Measurements from ENCODE around the gene VARS2.
"Not testable (repeated sequence)": the region's sequence is repeated elsewhere in the genome, so short reads cannot be mapped to it uniquely, and the experiment has no call there.

The VARS2 gene

DNA sequence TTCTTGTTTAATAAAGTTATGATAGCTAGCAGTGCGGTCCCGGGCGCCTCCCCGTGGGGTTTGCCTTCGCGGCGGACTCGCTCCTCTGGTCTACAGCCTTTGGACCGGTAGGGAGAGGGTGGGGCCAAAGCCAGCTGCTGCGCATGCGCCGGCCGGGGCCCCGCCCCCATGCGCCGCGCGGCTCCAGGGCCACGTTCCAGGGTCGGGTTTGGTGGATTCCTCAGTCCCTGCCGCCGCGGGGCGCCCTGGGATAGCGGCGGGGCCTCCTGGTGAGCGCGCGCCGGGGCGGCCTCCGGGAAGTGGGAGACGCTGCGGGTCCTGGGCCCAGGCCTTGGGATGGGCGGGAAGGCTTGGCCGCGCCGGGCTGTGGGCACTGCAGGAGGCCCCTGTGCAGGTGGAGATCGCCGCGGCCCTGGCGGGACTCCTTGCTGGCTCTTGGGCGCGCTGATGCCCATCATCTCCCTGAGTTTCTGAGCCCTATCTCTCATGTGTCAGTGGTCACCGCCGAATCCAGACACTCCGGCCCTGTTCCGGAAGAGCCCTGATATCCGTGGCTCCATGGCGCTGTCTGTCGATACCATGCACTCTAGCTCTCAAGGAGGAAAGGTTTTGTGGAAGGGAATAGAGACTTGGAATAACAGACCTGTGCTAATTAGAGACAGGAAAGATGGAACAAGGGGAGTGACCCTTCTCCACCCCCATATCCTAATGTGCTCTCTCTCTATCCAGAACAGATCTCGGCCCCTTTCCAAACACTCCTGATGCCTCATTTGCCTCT, at the start of gene VARS2:
Gene VARS2, plus strand, starts transcription at position 163 of the 778 bp plus-strand sequence. Its CDS starts 599 bp downstream, at position 762.
- Mint-ChIP-seq H3K9me3 (no peaks in the 10 kb centered on the region), H3K27me3 (no peaks in the 10 kb centered on the region), H3K27ac (peak within 1 kb of the TSS; percentile 86), H3K4me1 (peaks cover 44% of the 10 kb centered on the region), H3K36me3 (peaks cover 58% of the 10 kb centered on the region), H3K4me3 (peak within 1 kb of the TSS; percentile 94)
- ATAC-seq, result peak; percentile 97

DNA sequence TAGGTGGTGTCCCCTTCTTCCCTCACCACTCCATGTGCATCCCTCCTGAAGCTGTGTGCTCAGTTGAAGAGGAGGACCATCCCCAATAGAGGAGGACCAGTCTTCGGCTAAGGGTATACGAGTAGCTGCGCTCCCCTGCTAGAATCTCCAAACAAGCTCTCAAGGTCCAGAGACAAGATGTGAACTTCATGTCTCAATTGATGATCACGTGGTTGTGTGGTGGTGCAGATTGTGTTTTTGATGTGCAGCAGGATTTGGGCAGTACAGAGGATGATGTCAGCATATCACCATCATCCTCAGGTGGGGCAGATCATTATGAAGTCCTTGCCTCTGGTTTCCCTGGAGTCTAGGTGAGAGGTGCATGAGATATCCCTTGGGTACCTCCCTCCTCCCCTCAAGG, 49.7 kb upstream of the VARS2 start:
- no peak overlapping the region for H3K4me3 Mint-ChIP-seq
- H3K4me1 Mint-ChIP-seq, result no peaks in the 10 kb centered on the region
- H3K9me3 Mint-ChIP-seq, result peaks cover 9% of the 10 kb centered on the region
- peaks cover 8% of the 10 kb centered on the region for H3K27me3 Mint-ChIP-seq
- no peak for ATAC-seq
- H3K27ac Mint-ChIP-seq, result no peak overlapping the region
- H3K36me3 Mint-ChIP-seq, result peaks cover 9% of the 10 kb centered on the region

DNA sequence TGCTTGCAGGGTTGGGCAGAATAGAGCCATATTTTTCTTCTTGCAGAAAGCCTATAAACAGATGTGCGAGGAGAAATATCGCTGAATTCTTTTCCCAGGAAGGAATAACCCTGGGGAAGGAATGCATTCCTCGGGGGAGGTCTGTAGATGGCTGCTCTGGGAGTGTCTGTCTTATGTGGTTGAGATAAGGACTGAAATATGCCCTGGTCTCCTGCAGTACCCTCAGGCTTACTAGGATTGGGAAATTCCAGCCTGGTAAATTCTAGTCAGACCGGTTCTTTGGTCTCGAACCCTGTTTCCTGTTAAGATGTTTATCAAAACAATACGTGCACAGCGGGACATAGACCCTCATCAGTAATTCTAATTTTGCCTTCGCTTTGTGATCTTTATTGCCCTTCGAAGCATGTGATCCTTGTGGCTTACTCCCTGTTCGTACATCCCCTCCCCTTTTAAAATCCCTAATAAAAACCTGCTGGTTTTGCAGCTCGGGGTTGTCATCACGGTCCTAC, 44.7 kb upstream of the VARS2 start:
- not testable (repeated sequence) for H3K4me3 Mint-ChIP-seq, H3K27ac Mint-ChIP-seq, ATAC-seq, H3K36me3 Mint-ChIP-seq, H3K4me1 Mint-ChIP-seq
- Mint-ChIP-seq H3K9me3 (peaks cover 20% of the 10 kb centered on the region), H3K27me3 (peaks cover 20% of the 10 kb centered on the region)

DNA sequence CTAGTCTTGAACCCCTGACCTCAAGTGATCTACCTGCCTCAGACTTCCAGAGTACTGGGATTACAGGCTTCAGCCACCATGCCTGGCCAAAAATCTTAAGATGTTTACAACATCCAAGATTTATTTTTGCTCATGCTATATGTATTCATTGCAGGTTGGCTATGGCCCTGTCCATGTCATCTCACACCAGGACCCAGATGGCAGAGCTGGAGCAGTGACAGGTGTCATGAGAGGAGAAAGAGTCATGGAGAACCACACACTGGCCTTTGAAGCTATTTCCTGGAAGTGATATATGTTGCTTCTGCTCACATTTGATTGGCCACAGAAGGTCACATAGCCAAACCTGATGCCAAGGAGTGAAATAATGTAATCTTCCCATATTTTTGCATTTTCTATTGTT, 43.5 kb upstream of the VARS2 start:
- Mint-ChIP-seq H3K27me3 (peaks cover 20% of the 10 kb centered on the region), H3K36me3 (peaks cover 7% of the 10 kb centered on the region), H3K4me3 (no peak overlapping the region), H3K27ac (no peak overlapping the region), H3K4me1 (no peaks in the 10 kb centered on the region), H3K9me3 (peaks cover 20% of the 10 kb centered on the region)
- no peak for ATAC-seq

DNA sequence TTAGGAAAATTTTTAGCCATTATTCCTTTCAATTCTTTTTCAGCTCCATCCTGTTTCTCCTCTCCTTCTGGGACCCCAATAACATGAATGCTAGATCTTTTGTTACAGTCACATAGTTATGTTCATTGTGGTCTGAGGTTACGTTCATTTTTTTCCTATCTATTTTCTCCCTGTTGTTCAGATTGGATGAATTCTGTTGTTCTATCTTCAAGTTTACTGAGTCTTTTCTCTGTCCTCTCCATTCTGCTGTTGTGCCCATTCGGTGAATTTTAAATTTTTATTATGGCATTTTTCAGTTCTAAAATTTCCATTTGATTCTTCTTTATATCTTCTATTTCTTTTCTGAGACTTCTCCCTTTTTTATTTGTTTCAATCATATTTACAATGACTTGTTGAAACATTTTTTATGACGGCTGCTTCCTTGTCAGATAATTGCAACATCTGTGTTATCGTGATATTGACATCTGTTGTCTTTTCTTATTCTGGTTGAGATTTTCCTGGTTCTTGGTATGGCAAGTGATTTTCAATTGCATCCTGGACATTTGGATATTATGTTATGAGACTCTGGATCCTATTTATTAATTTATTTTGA, 42.4 kb upstream of the VARS2 start:
- H3K4me3 Mint-ChIP-seq, result no peak overlapping the region
- no peak for ATAC-seq
- no peaks in the 10 kb centered on the region for H3K4me1 Mint-ChIP-seq
- H3K27me3 Mint-ChIP-seq, result peaks cover 20% of the 10 kb centered on the region
- H3K9me3 Mint-ChIP-seq, result peaks cover 20% of the 10 kb centered on the region
- no peak overlapping the region for H3K27ac Mint-ChIP-seq
- H3K36me3 Mint-ChIP-seq, result peaks cover 7% of the 10 kb centered on the region

DNA sequence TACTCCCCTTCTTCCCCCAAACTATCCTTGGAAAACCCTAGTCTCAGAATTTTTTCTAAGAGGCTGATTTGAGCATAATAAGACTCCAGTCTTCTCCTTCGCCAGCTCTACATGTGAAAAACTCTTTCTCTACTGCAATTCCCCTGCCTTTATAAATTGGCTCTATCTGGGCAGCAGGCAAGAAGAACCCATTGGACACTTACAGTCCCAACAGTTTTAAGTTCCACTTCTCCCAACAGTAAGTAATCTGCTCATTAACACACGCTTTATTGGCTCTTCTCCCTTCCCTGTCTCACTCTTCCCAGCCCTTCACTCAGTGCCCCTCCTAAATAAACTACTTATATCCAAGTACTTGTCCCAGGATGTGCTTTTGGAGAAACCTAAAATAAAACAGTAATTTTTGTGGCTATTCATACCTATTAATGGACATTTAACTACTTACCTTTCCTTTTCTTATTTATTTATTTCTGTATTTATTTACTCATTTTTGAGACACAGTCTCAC, 40.8 kb upstream of the VARS2 start:
- no peak overlapping the region for H3K4me3 Mint-ChIP-seq
- no peak overlapping the region for H3K27ac Mint-ChIP-seq
- H3K4me1 Mint-ChIP-seq, result peaks cover 11% of the 10 kb centered on the region
- ATAC-seq, result no peak
- peaks cover 7% of the 10 kb centered on the region for H3K36me3 Mint-ChIP-seq
- H3K27me3 Mint-ChIP-seq, result peaks cover 20% of the 10 kb centered on the region
- H3K9me3 Mint-ChIP-seq, result peaks cover 18% of the 10 kb centered on the region

DNA sequence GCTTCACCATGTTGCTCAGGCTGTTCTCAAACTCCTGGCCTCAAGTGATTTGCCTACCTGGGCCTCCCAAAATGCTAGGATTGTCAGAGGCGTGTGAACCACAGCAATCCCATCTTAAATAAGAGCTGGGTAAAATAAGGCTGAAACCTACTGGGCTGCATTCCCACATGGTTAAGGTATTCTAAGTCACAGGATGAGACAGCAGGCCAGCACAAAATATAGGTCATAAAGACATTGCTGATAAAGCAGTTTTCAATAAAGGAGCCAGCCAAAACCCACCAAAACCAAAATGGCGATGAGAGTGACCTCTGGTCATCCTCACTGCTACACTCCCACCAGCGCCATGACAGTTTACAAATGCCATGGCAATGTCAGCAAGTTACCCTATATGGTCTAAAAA, 40.2 kb upstream of the VARS2 start:
- Mint-ChIP-seq H3K4me1 (peaks cover 17% of the 10 kb centered on the region), H3K27me3 (peaks cover 20% of the 10 kb centered on the region), H3K9me3 (peaks cover 18% of the 10 kb centered on the region)
- ATAC-seq, H3K4me3 Mint-ChIP-seq, H3K36me3 Mint-ChIP-seq, H3K27ac Mint-ChIP-seq: not testable (repeated sequence)

GRCh38 chr6:30875244-30876038, 38.6 kb upstream of the VARS2 start:
- ATAC-seq, result no peak
- Mint-ChIP-seq H3K27me3 (peaks cover 20% of the 10 kb centered on the region), H3K4me3 (no peak overlapping the region), H3K36me3 (peaks cover 7% of the 10 kb centered on the region), H3K9me3 (peaks cover 11% of the 10 kb centered on the region), H3K4me1 (peaks cover 27% of the 10 kb centered on the region), H3K27ac (no peak overlapping the region)

DNA sequence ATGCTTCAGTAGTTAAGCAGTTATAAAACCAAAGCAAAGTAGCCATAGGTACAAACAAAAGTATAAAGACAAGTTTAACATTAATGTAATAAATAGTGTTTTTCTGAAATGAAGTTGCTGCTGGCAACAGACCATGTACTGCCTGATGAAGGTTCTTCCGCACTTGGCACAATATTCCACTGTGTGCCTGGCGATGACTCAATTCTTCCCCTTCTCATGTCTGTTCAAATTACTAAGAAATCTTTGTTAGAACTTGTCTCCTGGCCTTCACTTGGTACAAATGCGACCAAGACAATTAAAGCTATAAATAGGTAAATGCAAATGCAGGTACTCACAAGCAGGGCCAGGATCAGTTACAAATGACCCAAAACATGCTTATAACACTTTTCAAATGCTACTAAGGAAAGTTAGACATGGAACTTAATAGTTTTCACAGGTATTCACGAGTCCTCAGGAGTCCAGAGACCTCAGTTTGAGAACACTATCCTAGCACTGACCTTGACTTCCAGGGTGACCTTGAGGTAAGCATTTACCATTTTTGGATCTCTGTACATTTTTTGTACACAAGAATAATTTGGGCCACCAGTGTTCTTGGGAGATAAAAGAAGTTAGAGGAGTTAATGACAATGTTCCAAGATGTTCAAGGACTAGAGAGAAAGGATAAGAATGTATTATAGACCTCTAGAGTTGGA, 37.9 kb upstream of the VARS2 start:
- Mint-ChIP-seq H3K4me1 (peaks cover 27% of the 10 kb centered on the region), H3K36me3 (peaks cover 7% of the 10 kb centered on the region), H3K9me3 (peaks cover 8% of the 10 kb centered on the region), H3K27me3 (peaks cover 20% of the 10 kb centered on the region), H3K27ac (no peak overlapping the region), H3K4me3 (no peak overlapping the region)
- ATAC-seq, result no peak

GRCh38 chr6:30877419-30878262, 36.4 kb upstream of the VARS2 start:
- peak; percentile 76 for ATAC-seq
- Mint-ChIP-seq H3K4me1 (peaks cover 41% of the 10 kb centered on the region), H3K27ac (peak overlapping the region; percentile 64), H3K27me3 (peaks cover 9% of the 10 kb centered on the region), H3K9me3 (peaks cover 3% of the 10 kb centered on the region), H3K36me3 (no peaks in the 10 kb centered on the region), H3K4me3 (peak overlapping the region; percentile 71)

- H3K9me3 Mint-ChIP-seq, result no peaks in the 10 kb centered on the region
- peaks cover 54% of the 10 kb centered on the region for H3K4me1 Mint-ChIP-seq
- no peak overlapping the region for H3K4me3 Mint-ChIP-seq
- ATAC-seq, result no peak
- peak overlapping the region; percentile 87 for H3K27ac Mint-ChIP-seq
- H3K27me3 Mint-ChIP-seq, result no peaks in the 10 kb centered on the region
- H3K36me3 Mint-ChIP-seq, result no peaks in the 10 kb centered on the region
Measured at GRCh38 chr6:30879684-30880427, 34.2 kb upstream of the VARS2 start.

DNA sequence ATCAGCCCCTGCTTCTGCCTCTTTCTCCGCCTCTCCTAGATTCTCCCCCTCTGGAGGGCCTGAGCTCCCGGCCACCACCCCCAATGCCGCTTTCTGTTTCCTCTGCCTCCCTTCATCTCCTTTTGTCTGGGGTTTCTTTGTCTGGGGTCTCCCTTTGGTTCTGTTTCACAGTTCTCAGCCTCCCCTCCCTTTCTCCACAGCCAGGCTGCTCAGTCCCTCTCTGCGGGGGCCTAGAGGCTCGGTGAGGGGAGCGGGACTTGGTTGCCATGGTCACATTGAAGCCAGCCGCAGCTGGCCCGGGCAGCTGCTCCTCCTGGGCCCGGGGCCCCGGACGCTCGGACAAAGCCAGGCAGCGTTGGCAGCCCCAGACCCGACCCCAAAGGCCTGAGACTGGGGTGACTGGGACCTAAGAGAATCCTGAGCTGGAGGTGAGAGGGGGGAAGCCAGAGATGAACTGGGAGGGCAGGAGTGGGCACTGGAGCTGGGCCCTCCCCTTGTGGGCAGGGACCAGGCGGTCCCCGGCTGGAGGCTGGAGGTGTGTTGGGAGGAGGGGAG, 33.3 kb upstream of the VARS2 start:
- ATAC-seq, result no peak
- H3K27me3 Mint-ChIP-seq, result no peaks in the 10 kb centered on the region
- H3K9me3 Mint-ChIP-seq, result no peaks in the 10 kb centered on the region
- no peak overlapping the region for H3K4me3 Mint-ChIP-seq
- no peaks in the 10 kb centered on the region for H3K36me3 Mint-ChIP-seq
- peak overlapping the region; percentile 87 for H3K27ac Mint-ChIP-seq
- peaks cover 63% of the 10 kb centered on the region for H3K4me1 Mint-ChIP-seq
